ENCODE results near the gene TPI1. TPM values are rescaled to one million over a fixed set of nuclear protein-coding genes. Genes with fewer than 3 reads are reported as not detected.

Gene TPI1
- total and polyA plus RNA-seq, 2 of the 8 experiments (the other 6 are each of a cell fraction or from before 2014, with no cell fraction given): 910 to 3,018 TPM

DNA sequence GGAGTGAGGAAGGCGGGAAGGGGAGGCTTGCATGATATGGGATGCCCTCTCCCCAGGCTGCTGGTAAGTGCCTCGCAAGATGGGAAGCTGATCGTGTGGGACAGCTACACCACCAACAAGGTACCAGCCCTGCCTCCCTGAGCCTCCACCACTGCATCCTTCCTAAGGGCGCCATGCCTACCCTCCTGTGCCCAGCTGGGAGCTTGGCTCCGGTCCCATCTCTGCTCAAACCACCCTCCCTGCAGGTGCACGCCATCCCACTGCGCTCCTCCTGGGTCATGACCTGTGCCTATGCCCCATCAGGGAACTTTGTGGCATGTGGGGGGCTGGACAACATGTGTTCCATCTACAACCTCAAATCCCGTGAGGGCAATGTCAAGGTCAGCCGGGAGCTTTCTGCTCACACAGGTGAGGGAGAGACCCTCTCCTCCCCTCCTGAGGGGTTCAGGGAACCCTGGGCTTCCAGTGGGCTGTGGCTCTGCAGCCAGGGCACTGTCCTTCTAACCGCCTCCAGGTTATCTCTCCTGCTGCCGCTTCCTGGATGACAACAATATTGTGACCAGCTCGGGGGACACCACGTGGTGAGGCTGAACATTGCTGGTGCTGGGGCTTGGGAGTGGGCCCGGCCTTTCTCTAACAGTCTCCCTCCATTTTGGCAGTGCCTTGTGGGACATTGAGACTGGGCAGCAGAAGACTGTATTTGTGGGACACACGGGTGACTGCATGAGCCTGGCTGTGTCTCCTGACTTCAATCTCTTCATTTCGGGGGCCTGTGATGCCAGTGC, 24.0 kb upstream of the TPI1 start:
- Histone ChIP-seq H3K9ac (replicated peaks in 1 of 4; ENCODE audit: extremely low read depth in 1 of 4, low read depth in 3 of 4, low read length in 3 of 4) (no peak overlapping the region), H3K27ac (ENCODE audit: low read depth, low read length) (no peak overlapping the region), H2BK5ac (ENCODE audit: low read depth, low read length) (no peak overlapping the region), H2AK5ac (ENCODE audit: low read depth, low read length) (no peak overlapping the region), H3K79me2 (ENCODE audit: control insufficient read depth in 1 of 2, insufficient read depth in 2 of 2, low read length in 2 of 2) (no peaks in the 10 kb centered on the region), H4K5ac (ENCODE audit: insufficient read length, low read depth, low read length) (no peak overlapping the region), H3K23ac (ENCODE audit: insufficient read length) (no peak overlapping the region), H2BK12ac (ENCODE audit: low read depth, low read length) (no peak overlapping the region), H4K20me1 (replicated peaks in 1 of 2; ENCODE audit: control insufficient read depth in 1 of 2, insufficient read depth in 2 of 2, low read length in 2 of 2) (peaks cover 4 to 6% of the 10 kb centered on the region in 2 experiments), H4K91ac (replicated peaks; ENCODE audit: insufficient read length, low read length) (no peak overlapping the region), H4K8ac (ENCODE audit: extremely low read depth, insufficient read depth, low read length) (no peak overlapping the region), H3K4me3 (ENCODE audit: extremely low read depth in 1 of 4, insufficient read depth in 2 of 4, low read depth in 3 of 4, low read length in 4 of 4) (no peak overlapping the region), H3K4me1 (replicated peaks in 1 of 4; ENCODE audit: control insufficient read depth in 3 of 4, insufficient read depth in 4 of 4, low read length in 3 of 4) (peaks cover 0 to 3% (median 2%) of the 10 kb centered on the region in 4 experiments; a peak in 1 of 7 replicates), H2BK15ac (ENCODE audit: low read length) (no peak overlapping the region), H3K18ac (ENCODE audit: extremely low read depth, low read length) (no peak overlapping the region), H3K9me3 (ENCODE audit: insufficient read depth in 2 of 2, low read depth in 1 of 2, low read length in 1 of 2) (no peaks in the 10 kb centered on the region), H3K56ac (replicated peaks; ENCODE audit: insufficient read length, low read depth, low read length) (no peak overlapping the region), H2BK120ac (replicated peaks; ENCODE audit: low read depth, low read length) (no peak overlapping the region), H3K79me1 (ENCODE audit: low read depth, low read length) (peaks cover 2% of the 10 kb centered on the region), H3K14ac (ENCODE audit: insufficient read length) (no peak overlapping the region), H3K27me3 (replicated peaks in 1 of 4; ENCODE audit: control insufficient read depth in 3 of 4, extremely low read depth in 1 of 4, insufficient read depth in 3 of 4, low read length in 3 of 4) (no peaks in the 10 kb centered on the region), H3K4me2 (ENCODE audit: insufficient read depth in 1 of 2, low read depth in 2 of 2, low read length in 2 of 2) (no peak overlapping the region), H2AFZ (ENCODE audit: low read length) (no peak overlapping the region), H2BK20ac (ENCODE audit: low read length) (no peak overlapping the region), H3K36me3 (ENCODE audit: control insufficient read depth in 2 of 4, insufficient read depth in 4 of 4, low read length in 3 of 4) (peaks cover 17 to 57% (median 44%) of the 10 kb centered on the region in 4 experiments), H3K4ac (replicated peaks; ENCODE audit: insufficient read length, low read depth, low read length) (no peak overlapping the region), H3K23me2 (ENCODE audit: low read depth, low read length) (peaks cover 2% of the 10 kb centered on the region; the same call in 1 of the 2 replicates)
- DNase-seq (ENCODE audit: low read depth in 1 of 2, low spot score in 2 of 2) (no peak), FAIRE-seq (no peak)
- ChIA-PET CTCF (ENCODE audit: partially characterized antibody) (interaction anchor here (0.6 to 21.4 kb wide), 7 partner anchors 4 to 114 kb away, joined by 3 to 292 read pairs (median 4); partner anchors contain the start of genes CDCA3, GNB3, MLF2 and P3H3), POLR2A (ENCODE audit: partially characterized antibody) (interaction anchor here (0.7 to 27.1 kb wide), 10 partner anchors 2 to 309 kb away, joined by 3 to 588 read pairs (median 6); partner anchors contain the start of genes C12orf57, CDCA3, GAPDH and GNB3)
- WGBS, 2 experiments (ENCODE audit: extremely low coverage in 1 of 2, insufficient coverage in 1 of 2, insufficient read length in 1 of 2, insufficient replicate concordance in 2 of 2, low coverage in 1 of 2, low lambda C conversion rate in 2 of 2, missing lambda C conversion rate in 1 of 2): 81% methylated on average over 15 of the region's 16 CpGs; no CpG with 5 or more reads in 1 of the 2 experiments
- no peak for TF ChIP-seq CHD2 (IDR thresholded peaks at IDR 0.05; ENCODE audit: low read length)
- TF ChIP-seq RFX5 (IDR thresholded peaks at IDR 0.05; ENCODE audit: borderline replicate concordance, low read depth, low read length): no peak
- TF ChIP-seq HDAC2 (IDR thresholded peaks at IDR 0.05; ENCODE audit: borderline replicate concordance in 1 of 2, low read depth in 2 of 2, low read length in 2 of 2): no peak
- TF ChIP-seq JUND (IDR thresholded peaks at IDR 0.05; ENCODE audit: low read length): no peak
- TF ChIP-seq TAF1 (IDR thresholded peaks at IDR 0.05; ENCODE audit: low read depth, low read length): no peak
- no peak for TF ChIP-seq ASH2L (IDR thresholded peaks at IDR 0.05; ENCODE audit: low read length)
- TF ChIP-seq HDAC6 (IDR thresholded peaks at IDR 0.05; ENCODE audit: low read depth, low read length): no peak
- peak; percentile 56 for TF ChIP-seq MAX (IDR thresholded peaks at IDR 0.05)
- TF ChIP-seq RNF2 (IDR thresholded peaks at IDR 0.05; ENCODE audit: borderline replicate concordance, low read depth, low read length, missing control alignments, poor library complexity, severe bottlenecking): no peak

All from H1 (cell line).